HCT116 (cell line): ENCODE results near the gene CHD3. TPM values are rescaled to one million over a fixed set of nuclear protein-coding genes. Genes with fewer than 3 reads are reported as not detected.

Experiments used
- ATAC-seq: fragments of 200-7000 bp; cut with Tn5 transposase; 2 replicates; pipeline ENCODE4 v1.9.1; 2020; ENCODE audit warnings: mild to moderate bottlenecking, moderate library complexity
- BruUV-seq: library from RNA; stranded (reverse); fragments of 400-500 nt; replicated peaks from 2 replicates; lab custom pipeline; 2021; lab: Mats Ljungman, UMichigan
- CTCF ChIA-PET: fragments of 300-600 bp; sonication (Branson Sonifier 250); formaldehyde crosslinking; loops from one replicate; lab custom pipeline; 2021; ENCODE audit warnings: antibody characterized with exemption; lab: Charles Lee
- POLR2A ChIA-PET: fragments of 300-600, 350-600 bp; sonication (Branson Sonifier 250); formaldehyde crosslinking; loops from one replicate; lab custom pipeline; 2021; ENCODE audit warnings: antibody characterized with exemption; lab: Charles Lee
- RAD21 ChIA-PET, 2 experiments: fragments of 300-600 bp; sonication (Branson Sonifier 250); formaldehyde crosslinking; loops; one replicate each; lab custom pipeline; 2023; ENCODE audit warnings: low total read pairs in 2 of 2; ENCODE audit not compliant: uncharacterized antibody in 2 of 2, unreplicated experiment in 2 of 2, low non-redundant PET in 1 of 2; lab: Charles Lee
- DNase-seq: peaks from one replicate; pipeline ENCODE4 v3.0.0-alpha.2; 2010; ENCODE audit warnings: low read depth, low spot score
- H2AFZ ChIP-seq: fragments of 200-600 bp; shearing (Covaris generic), sonication (generic); 2 replicates; pipeline ENCODE4 v1.6.1; 2017; ENCODE audit warnings: low read depth, mixed run types, mixed read lengths, antibody characterized with exemption, low read length; ENCODE audit not compliant: poor library complexity, severe bottlenecking
- H3K27ac ChIP-seq: 2 replicates; pipeline ENCODE4 v1.5.1; 2012; ENCODE audit warnings: low read depth, low read length
- H3K27me3 ChIP-seq: fragments of 200-600 bp; sonication (generic); 2 replicates; pipeline ENCODE4 v1.6.1; 2016; ENCODE audit warnings: mixed run types, low read length, mixed read lengths; ENCODE audit not compliant: insufficient read depth
- H3K36me3 ChIP-seq, 2 experiments: fragments of 200-500 bp in 1 of 2; fragments of 200-600 bp in 1 of 2; sonication (Bioruptor generic) in 1 of 2; sonication (generic) in 1 of 2; 2 replicates each; pipeline versions ENCODE4 v1.5.1 to v1.6.1; 2014 to 2016; ENCODE audit warnings: low read length in 2 of 2, inconsistent platforms in 1 of 2, mixed read lengths in 1 of 2, mixed run types in 1 of 2; ENCODE audit not compliant: insufficient read depth in 2 of 2, control insufficient read depth in 1 of 2
- H3K4me1 ChIP-seq, 2 experiments: fragments of 200-600 bp in 1 of 2; sonication (generic) in 1 of 2; 2 replicates each; pipeline versions ENCODE4 v1.5.1 to v1.6.1; 2012 to 2017; ENCODE audit warnings: low read length in 2 of 2, inconsistent platforms in 1 of 2, mild to moderate bottlenecking in 1 of 2, mixed read lengths in 1 of 2, mixed run types in 1 of 2, moderate library complexity in 1 of 2; ENCODE audit not compliant: insufficient read depth in 2 of 2, control insufficient read depth in 1 of 2
- H3K4me2 ChIP-seq: fragments of 200-600 bp; sonication (generic); 2 replicates; pipeline ENCODE4 v1.6.1; 2017; ENCODE audit warnings: mixed run types, low read length, mixed read lengths
- H3K4me3 ChIP-seq, 2 experiments: fragments of 200-600 bp in 1 of 2; sonication (generic) in 1 of 2; replicated peaks in 1 of 2; 2 replicates each; pipeline ENCODE4 v1.5.1; 2011 to 2016; ENCODE audit warnings: low read length in 2 of 2, control low read depth in 1 of 2, low read depth in 1 of 2, mild to moderate bottlenecking in 1 of 2, mixed read lengths in 1 of 2, mixed run types in 1 of 2
- H3K79me2 ChIP-seq: fragments of 200-600 bp; sonication (generic); 2 replicates; pipeline ENCODE4 v1.6.1; 2017; ENCODE audit warnings: mild to moderate bottlenecking, mixed run types, low read length, moderate library complexity, mixed read lengths; ENCODE audit not compliant: insufficient read depth
- H3K9ac ChIP-seq: fragments of 200-600 bp; sonication (generic); 2 replicates; pipeline ENCODE4 v1.6.1; 2016; ENCODE audit warnings: low read length, mixed read lengths
- H3K9me2 ChIP-seq: fragments of 200-600 bp; sonication (generic), shearing (Covaris generic); 2 replicates; pipeline ENCODE4 v1.6.1; 2017; ENCODE audit warnings: mixed run types, mild to moderate bottlenecking, moderate library complexity; ENCODE audit not compliant: insufficient read depth
- H3K9me3 ChIP-seq, 2 experiments: fragments of 200-500 bp in 1 of 2; fragments of 200-600 bp in 1 of 2; sonication (Bioruptor generic) in 1 of 2; sonication (generic) in 1 of 2; 2 replicates each; pipeline ENCODE4 v1.6.1; 2014 to 2017; ENCODE audit warnings: low read length in 2 of 2, mixed read lengths in 2 of 2, inconsistent platforms in 1 of 2, low read depth in 1 of 2, mild to moderate bottlenecking in 1 of 2, mixed run types in 1 of 2, moderate library complexity in 1 of 2; ENCODE audit not compliant: control insufficient read depth in 1 of 2, insufficient read depth in 1 of 2
- H4K20me1 ChIP-seq: fragments of 200-600 bp; sonication (generic), shearing (Covaris generic); 2 replicates; pipeline ENCODE4 v1.6.1; 2017; ENCODE audit warnings: mixed run types, mild to moderate bottlenecking, moderate library complexity; ENCODE audit not compliant: insufficient read depth
- ATF3 ChIP-seq: IDR thresholded peaks from 2 replicates; pipeline ENCODE4 v1.6.1; 2012
- CEBPB ChIP-seq: IDR thresholded peaks from 2 replicates; pipeline ENCODE4 v1.6.1; 2012; ENCODE audit warnings: low read depth
- CTCF ChIP-seq, 3 experiments: fragments of 200-600 bp in 1 of 3; sonication (generic) in 1 of 3; IDR thresholded peaks in 2 of 3; conservative IDR thresholded peaks in 1 of 3; 2 replicates each; pipeline ENCODE4 v1.5.1; 2012 to 2017; ENCODE audit warnings: low read depth in 2 of 3, low read length in 2 of 3, antibody characterized with exemption in 1 of 3, borderline replicate concordance in 1 of 3, control low read depth in 1 of 3, mild to moderate bottlenecking in 1 of 3, mixed read lengths in 1 of 3, mixed run types in 1 of 3, moderate library complexity in 1 of 3; ENCODE audit not compliant: insufficient read depth in 1 of 3
- EZH2 ChIP-seq: fragments of 200-600 bp; sonication (generic); IDR thresholded peaks from 2 replicates; pipeline ENCODE4 v1.6.1; 2017; ENCODE audit warnings: antibody characterized with exemption, mixed run types
- EZH2phosphoT487 ChIP-seq: fragments of 200-600 bp; IDR thresholded peaks from 2 replicates; pipeline ENCODE4 v1.6.1; 2018; ENCODE audit warnings: antibody characterized with exemption, borderline replicate concordance
- JUND ChIP-seq: IDR thresholded peaks from 2 replicates; pipeline ENCODE4 v1.6.1; 2012
- POLR2A ChIP-seq: IDR thresholded peaks from 2 replicates; pipeline ENCODE4 v1.7.0; 2011; ENCODE audit warnings: borderline replicate concordance; ENCODE audit not compliant: insufficient read depth, insufficient read length; ENCODE audit errors: extremely low read depth
- RAD21 ChIP-seq: IDR thresholded peaks from 2 replicates; pipeline ENCODE4 v1.6.1; 2012; ENCODE audit warnings: low read depth, mild to moderate bottlenecking
- REST ChIP-seq: IDR thresholded peaks from 2 replicates; pipeline ENCODE4 v1.6.1; 2012; ENCODE audit warnings: low read depth
- SP1 ChIP-seq: IDR thresholded peaks from 2 replicates; pipeline ENCODE4 v1.6.1; 2012; ENCODE audit warnings: low read depth
- SRF ChIP-seq: IDR thresholded peaks from 2 replicates; pipeline ENCODE4 v1.6.1; 2012; ENCODE audit warnings: low read depth
- TCF7L2 ChIP-seq: IDR thresholded peaks from 2 replicates; pipeline ENCODE4 v1.7.0; 2011; ENCODE audit warnings: borderline replicate concordance, inconsistent platforms; ENCODE audit not compliant: insufficient read depth, insufficient read length; ENCODE audit errors: extremely low read depth
- ZNF274 ChIP-seq: fragments of 200-500 bp; sonication (Bioruptor generic); IDR thresholded peaks from 2 replicates; pipeline ENCODE4 v1.6.1; 2014; ENCODE audit warnings: mild to moderate bottlenecking, low read depth, low read length, inconsistent platforms
- intact Hi-C: fragments of 100-400 bp; cut with micrococcal nuclease; formaldehyde crosslinking; loops from 2 replicates; pipeline ENCODE4 v1.10.0; 2022
- total RNA-seq: library from RNA; stranded (reverse); gene quantifications from one replicate; pipeline ENCODE4 v1.2.1, GENCODE V29; 2021; ENCODE audit not compliant: unreplicated experiment

CHD3 gene
- total RNA-seq, 1 experiment from 2014 or later = 54.8 TPM

- intact Hi-C loops = no loop called here
Observed at GRCh38 chr17:7848131-7848579, 40.4 kb upstream of the CHD3 start.

GRCh38 chr17:7848739-7849129, 39.9 kb upstream of the CHD3 start:
- no TSS peak for BruUV-seq
- H4K20me1 ChIP-seq = no peaks in the 10 kb centered on the region
- no peak for DNase-seq

More at GRCh38 chr17:7848131-7848579, 40.4 kb upstream of the CHD3 start:
- BruUV-seq = no TSS peak
- RAD21 ChIA-PET = no interaction called here
- ATAC-seq (no peak), DNase-seq (no peak)
- no peaks in the 10 kb centered on the region for H4K20me1 ChIP-seq
- POLR2A ChIA-PET = no interaction called here
- H3K4me2 ChIP-seq = no peak overlapping the region
- H3K4me3 ChIP-seq = no peak overlapping the region
- H3K9me3 ChIP-seq = no peaks in the 10 kb centered on the region
- H3K27me3 ChIP-seq = no peaks in the 10 kb centered on the region
- H3K79me2 ChIP-seq = peaks cover 61% of the 10 kb centered on the region
- H2AFZ ChIP-seq = no peak overlapping the region
- CTCF ChIA-PET = no interaction called here
- H3K27ac ChIP-seq = no peak overlapping the region
- TF ChIP-seq CTCF (IDR thresholded peaks at IDR 0.05 in 2 of 3, conservative IDR thresholded peaks at IDR 0.05 in 1 of 3; ENCODE audit: borderline replicate concordance in 1 of 3, insufficient read depth in 1 of 3, low read depth in 2 of 3, low read length in 2 of 3) = no peak
- TF ChIP-seq SP1 = no peak
- TF ChIP-seq SRF = no peak
- TF ChIP-seq EZH2 = no peak
- peaks cover 20 to 37% of the 10 kb centered on the region in 2 experiments for H3K4me1 ChIP-seq
- H3K36me3 ChIP-seq = peaks cover 27 to 31% of the 10 kb centered on the region in 2 experiments
- H3K9ac ChIP-seq = no peak overlapping the region
- no peaks in the 10 kb centered on the region for H3K9me2 ChIP-seq

More at GRCh38 chr17:7848739-7849129, 39.9 kb upstream of the CHD3 start:
- no peaks in the 10 kb centered on the region for H3K9me3 ChIP-seq
- ATAC-seq = no peak
- no peak overlapping the region for H3K4me2 ChIP-seq
- CTCF ChIA-PET = no interaction called here
- no peak overlapping the region for H3K9ac ChIP-seq
- H3K27me3 ChIP-seq = no peaks in the 10 kb centered on the region
- H3K36me3 ChIP-seq = peaks cover 27 to 31% of the 10 kb centered on the region in 2 experiments
- H3K79me2 ChIP-seq = peaks cover 55% of the 10 kb centered on the region
- intact Hi-C loops = no loop called here
- TF ChIP-seq EZH2phosphoT487 = no peak
- no peak for TF ChIP-seq TCF7L2
- TF ChIP-seq SP1 = no peak
- TF ChIP-seq RAD21 = no peak
- TF ChIP-seq JUND = no peak
- TF ChIP-seq POLR2A = no peak
- no peak for TF ChIP-seq REST
- no peak for TF ChIP-seq CEBPB
- no peak for TF ChIP-seq ZNF274
- TF ChIP-seq ATF3 = no peak
- TF ChIP-seq, all 23 proteins: peak for 0
- RAD21 ChIA-PET = no interaction called here
- H3K4me3 ChIP-seq = no peak overlapping the region
- peaks cover 20 to 37% of the 10 kb centered on the region in 2 experiments for H3K4me1 ChIP-seq
- H3K27ac ChIP-seq = no peak overlapping the region
- POLR2A ChIA-PET = no interaction called here
- H2AFZ ChIP-seq = no peak overlapping the region
- no peaks in the 10 kb centered on the region for H3K9me2 ChIP-seq
